Measurements from ENCODE around the gene CACNA1D. TPM values are rescaled to one million over a fixed set of nuclear protein-coding genes. Genes with fewer than 3 reads are reported as not detected.

The CACNA1D gene
- polyA plus RNA-seq, 1 experiment = 0.15 TPM

GRCh38 chr3:53858096-53858741 is 363.8 kb downstream of the CACNA1D start:
- POLR2A ChIA-PET = no interaction called here
- peaks cover 3% of the 10 kb centered on the region; the same call in 1 of the 2 replicates for H3K36me3 ChIP-seq (ENCODE audit: control insufficient read depth, insufficient read depth, low read length)
- DNase-seq (ENCODE audit: low read depth) = no peak
- H3K27me3 ChIP-seq (ENCODE audit: control insufficient read depth, insufficient read depth, low read length) = no peaks in the 10 kb centered on the region
- CTCF ChIA-PET = interaction anchor here (1.4 kb wide), 1 partner anchor 55 kb away, joined by 3 read pairs; no protein-coding TSS in a partner anchor
- H3K4me3 ChIP-seq (ENCODE audit: low read depth, low read length) = no peak overlapping the region
- no peak for TF ChIP-seq CTCF (IDR thresholded peaks at IDR 0.05; ENCODE audit: insufficient read depth, low read depth, low read length)

- no peak for TF ChIP-seq CTCF (IDR thresholded peaks at IDR 0.05; ENCODE audit: insufficient read depth, low read depth, low read length)
- ChIA-PET POLR2A (no interaction called here), CTCF (no interaction called here)
- Histone ChIP-seq H3K27me3 (ENCODE audit: control insufficient read depth, insufficient read depth, low read length) (no peaks in the 10 kb centered on the region), H3K4me3 (ENCODE audit: low read depth, low read length) (no peak overlapping the region), H3K36me3 (ENCODE audit: control insufficient read depth, insufficient read depth, low read length) (peaks cover 3% of the 10 kb centered on the region; the same call in 1 of the 2 replicates)
- no peak for DNase-seq (ENCODE audit: low read depth)
Measured at GRCh38 chr3:53859178-53859577, 364.8 kb downstream of the CACNA1D start.

- no peak for TF ChIP-seq CTCF (IDR thresholded peaks at IDR 0.05; ENCODE audit: insufficient read depth, low read depth, low read length)
- ChIA-PET POLR2A (no interaction called here), CTCF (no interaction called here)
- Histone ChIP-seq H3K4me3 (ENCODE audit: low read depth, low read length) (no peak overlapping the region), H3K27me3 (ENCODE audit: control insufficient read depth, insufficient read depth, low read length) (no peaks in the 10 kb centered on the region), H3K36me3 (ENCODE audit: control insufficient read depth, insufficient read depth, low read length) (peaks cover 4% of the 10 kb centered on the region)
- DNase-seq (ENCODE audit: low read depth) = no peak
Measured at GRCh38 chr3:53860196-53860595, 365.8 kb downstream of the CACNA1D start.

- ChIA-PET POLR2A (no interaction called here), CTCF (no interaction called here)
- TF ChIP-seq CTCF (IDR thresholded peaks at IDR 0.05; ENCODE audit: insufficient read depth, low read depth, low read length) = no peak
- H3K4me3 ChIP-seq (ENCODE audit: low read depth, low read length) = no peak overlapping the region
- H3K36me3 ChIP-seq (ENCODE audit: control insufficient read depth, insufficient read depth, low read length) = peaks cover 4% of the 10 kb centered on the region
- DNase-seq (ENCODE audit: low read depth) = no peak
- H3K27me3 ChIP-seq (ENCODE audit: control insufficient read depth, insufficient read depth, low read length) = no peaks in the 10 kb centered on the region
Measured at GRCh38 chr3:53862241-53862640, 367.8 kb downstream of the CACNA1D start.

GRCh38 chr3:53863145-53863544 is 368.7 kb downstream of the CACNA1D start:
- Histone ChIP-seq H3K27me3 (ENCODE audit: control insufficient read depth, insufficient read depth, low read length) (no peaks in the 10 kb centered on the region), H3K36me3 (ENCODE audit: control insufficient read depth, insufficient read depth, low read length) (peaks cover 4% of the 10 kb centered on the region), H3K4me3 (ENCODE audit: low read depth, low read length) (no peak overlapping the region)
- CTCF ChIA-PET = no interaction called here
- TF ChIP-seq CTCF (IDR thresholded peaks at IDR 0.05; ENCODE audit: insufficient read depth, low read depth, low read length) = no peak
- POLR2A ChIA-PET = no interaction called here
- DNase-seq (ENCODE audit: low read depth) = no peak

Small RNA genes lying within 50 kb of the gene (small RNA-seq; reads per million reads assigned to genes)
- not detected for gene AC012467.1 (ENCODE audit: insufficient read length, low read depth, low replicate concordance)
- 1.7 reads per million for gene RF00154 (ENCODE audit: insufficient read length, low read depth, low replicate concordance)

Other genes with a start within 250 kb of the CACNA1D start
- gene TKT, start 238.6 kb upstream of the CACNA1D start, polyA plus RNA-seq (2011; rRNA removed) = 216 and 305 TPM in 2 replicates
- gene DCP1A, start 147.1 kb upstream of the CACNA1D start, polyA plus RNA-seq (2011; rRNA removed) = 22.4 and 34.0 TPM in 2 replicates